ENCODE measurements around the gene SVBP. TPM values are rescaled to one million over a fixed set of nuclear protein-coding genes. Genes with fewer than 3 reads are reported as not detected.

Gene SVBP
- total and polyA plus RNA-seq, 2 of the 8 experiments (the other 6 are each of a cell fraction or from before 2014, with no cell fraction given): 29.7 to 30.2 TPM

DNA sequence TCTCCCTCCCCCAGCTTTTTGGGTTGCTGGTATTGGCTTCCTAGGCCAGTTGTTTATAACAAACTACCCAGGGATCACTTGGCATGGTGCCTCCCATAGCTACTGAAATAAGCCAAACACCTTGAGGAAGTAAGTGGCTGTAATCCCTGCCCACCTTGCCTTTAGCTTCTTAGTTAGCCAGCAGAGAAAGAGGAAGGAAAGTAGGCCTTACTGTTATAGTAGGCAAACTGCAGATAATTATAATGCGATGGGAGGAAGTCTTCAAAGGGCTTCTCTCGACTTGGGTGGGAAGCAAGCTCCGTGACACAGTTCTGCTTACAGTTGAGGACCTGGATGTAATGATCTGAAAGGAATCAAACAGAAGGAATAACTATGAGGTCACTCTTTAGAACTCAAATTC is 58.6 kb downstream of the SVBP start:
- peaks cover 8 to 46% (median 34%) of the 10 kb centered on the region in 4 experiments; a peak in 7 of 8 replicates for H3K36me3 ChIP-seq (ENCODE audit: control insufficient read depth in 2 of 4, insufficient read depth in 4 of 4, low read length in 3 of 4)
- POLR2A ChIA-PET (ENCODE audit: partially characterized antibody): interaction anchor here (1.8 kb wide), 1 partner anchor 76 kb away, joined by 9 read pairs; the partner anchor contains the start of gene YBX1
- CTCF ChIA-PET (ENCODE audit: partially characterized antibody): interaction anchor here (0.9 to 6.8 kb wide), 8 partner anchors 14 to 314 kb away, joined by 3 to 77 read pairs (median 6); partner anchors contain the start of gene CLDN19

More for the DNA sequence above, 58.6 kb downstream of the SVBP start:
- Histone ChIP-seq H2BK15ac (ENCODE audit: low read length) (no peak overlapping the region), H2BK5ac (ENCODE audit: low read depth, low read length) (no peak overlapping the region), H2BK120ac (replicated peaks; ENCODE audit: low read depth, low read length) (no peak overlapping the region), H3K56ac (replicated peaks; ENCODE audit: insufficient read length, low read depth, low read length) (no peak overlapping the region), H3K79me1 (ENCODE audit: low read depth, low read length) (no peaks in the 10 kb centered on the region), H2AFZ (ENCODE audit: low read length) (no peak overlapping the region), H2AK5ac (ENCODE audit: low read depth, low read length) (no peak overlapping the region), H3K14ac (ENCODE audit: insufficient read length) (no peak overlapping the region), H3K4me1 (replicated peaks in 1 of 4; ENCODE audit: control insufficient read depth in 3 of 4, insufficient read depth in 4 of 4, low read length in 3 of 4) (no peaks in the 10 kb centered on the region), H3K27me3 (replicated peaks in 1 of 4; ENCODE audit: control insufficient read depth in 3 of 4, extremely low read depth in 1 of 4, insufficient read depth in 3 of 4, low read length in 3 of 4) (no peaks in the 10 kb centered on the region), H3K9ac (replicated peaks in 1 of 4; ENCODE audit: extremely low read depth in 1 of 4, low read depth in 3 of 4, low read length in 3 of 4) (no peak overlapping the region), H3K27ac (ENCODE audit: low read depth, low read length) (no peak overlapping the region), H4K8ac (ENCODE audit: extremely low read depth, insufficient read depth, low read length) (no peak overlapping the region), H3K4me2 (ENCODE audit: insufficient read depth in 1 of 2, low read depth in 2 of 2, low read length in 2 of 2) (no peak overlapping the region), H3K23ac (ENCODE audit: insufficient read length) (no peak overlapping the region), H4K20me1 (replicated peaks in 1 of 2; ENCODE audit: control insufficient read depth in 1 of 2, insufficient read depth in 2 of 2, low read length in 2 of 2) (no peaks in the 10 kb centered on the region), H4K91ac (replicated peaks; ENCODE audit: insufficient read length, low read length) (no peak overlapping the region), H2BK20ac (ENCODE audit: low read length) (no peak overlapping the region), H3K18ac (ENCODE audit: extremely low read depth, low read length) (no peak overlapping the region), H3K79me2 (ENCODE audit: control insufficient read depth in 1 of 2, insufficient read depth in 2 of 2, low read length in 2 of 2) (no peaks in the 10 kb centered on the region), H2BK12ac (ENCODE audit: low read depth, low read length) (no peak overlapping the region), H3K9me3 (ENCODE audit: insufficient read depth in 2 of 2, low read depth in 1 of 2, low read length in 1 of 2) (no peaks in the 10 kb centered on the region), H3K23me2 (ENCODE audit: low read depth, low read length) (no peaks in the 10 kb centered on the region), H3K4me3 (ENCODE audit: extremely low read depth in 1 of 4, insufficient read depth in 2 of 4, low read depth in 3 of 4, low read length in 4 of 4) (no peak overlapping the region), H4K5ac (ENCODE audit: insufficient read length, low read depth, low read length) (no peak overlapping the region), H3K4ac (replicated peaks; ENCODE audit: insufficient read length, low read depth, low read length) (no peak overlapping the region)
- no peak for FAIRE-seq
- no peak for DNase-seq (ENCODE audit: low read depth in 1 of 2, low spot score in 2 of 2)
- WGBS, 2 experiments (ENCODE audit: extremely low coverage in 1 of 2, insufficient coverage in 1 of 2, insufficient read length in 1 of 2, insufficient replicate concordance in 2 of 2, low coverage in 1 of 2, low lambda C conversion rate in 2 of 2, missing lambda C conversion rate in 1 of 2): 90% methylated on average over 3 of the region's 3 CpGs; no CpG with 5 or more reads in 1 of the 2 experiments
- TF ChIP-seq RXRA (IDR thresholded peaks at IDR 0.05; ENCODE audit: insufficient read depth, low read depth, low read length): no peak
- no peak for TF ChIP-seq GABPA (IDR thresholded peaks at IDR 0.05; ENCODE audit: borderline replicate concordance, insufficient read depth, low read length)
- TF ChIP-seq, protein P1, sequence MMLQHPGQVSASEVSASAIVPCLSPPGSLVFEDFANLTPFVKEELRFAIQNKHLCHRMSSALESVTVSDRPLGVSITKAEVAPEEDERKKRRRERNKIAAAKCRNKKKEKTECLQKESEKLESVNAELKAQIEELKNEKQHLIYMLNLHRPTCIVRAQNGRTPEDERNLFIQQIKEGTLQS (IDR thresholded peaks at IDR 0.05; ENCODE audit: insufficient read depth, low read depth, low read length): no peak
- TF ChIP-seq TAF7 (optimal IDR thresholded peaks at IDR 0.05; ENCODE audit: borderline replicate concordance, low read depth, low read length): no peak

Measured in H1 (cell line).